Stimulated activated effector memory CD8-positive, alpha-beta T cell treated with anti-CD3 and anti-CD28 coated beads, Interleukin-12 subunit alpha, Interleukin-12 subunit beta, amount 100 ng/mL, for 72 hours (primary cell): ENCODE measurements around the gene P2RY14.
"Not testable (repeated sequence)": the region's sequence is repeated elsewhere in the genome, so short reads cannot be mapped to it uniquely, and the experiment has no call there.

Source experiments
- ATAC-seq: fragments of 150-1000 bp; cut with Tn5 transposase; 2 replicates; pipeline ENCODE4 v1.10.0; 2021
- DNase-seq, 2 donors: peaks; one replicate each; pipeline ENCODE4 v3.0.0; 2021 to 2022; ENCODE audit warnings: low spot score in 2 of 2
- H3K27ac Mint-ChIP-seq: one replicate; pipeline ENCODE4 v1.8.0; 2022; ENCODE audit warnings: mild to moderate bottlenecking, mixed read lengths
- H3K36me3 Mint-ChIP-seq: one replicate; pipeline ENCODE4 v1.8.0; 2022; ENCODE audit warnings: mild to moderate bottlenecking, mixed read lengths
- H3K4me1 Mint-ChIP-seq: one replicate; pipeline ENCODE4 v1.8.0; 2022; ENCODE audit warnings: mixed read lengths
- H3K4me3 Mint-ChIP-seq: one replicate; pipeline ENCODE4 v1.8.0; 2022; ENCODE audit warnings: mild to moderate bottlenecking, mixed read lengths
- H3K9me3 Mint-ChIP-seq: one replicate; pipeline ENCODE4 v1.8.0; 2022; ENCODE audit warnings: mixed read lengths

Gene P2RY14

DNA sequence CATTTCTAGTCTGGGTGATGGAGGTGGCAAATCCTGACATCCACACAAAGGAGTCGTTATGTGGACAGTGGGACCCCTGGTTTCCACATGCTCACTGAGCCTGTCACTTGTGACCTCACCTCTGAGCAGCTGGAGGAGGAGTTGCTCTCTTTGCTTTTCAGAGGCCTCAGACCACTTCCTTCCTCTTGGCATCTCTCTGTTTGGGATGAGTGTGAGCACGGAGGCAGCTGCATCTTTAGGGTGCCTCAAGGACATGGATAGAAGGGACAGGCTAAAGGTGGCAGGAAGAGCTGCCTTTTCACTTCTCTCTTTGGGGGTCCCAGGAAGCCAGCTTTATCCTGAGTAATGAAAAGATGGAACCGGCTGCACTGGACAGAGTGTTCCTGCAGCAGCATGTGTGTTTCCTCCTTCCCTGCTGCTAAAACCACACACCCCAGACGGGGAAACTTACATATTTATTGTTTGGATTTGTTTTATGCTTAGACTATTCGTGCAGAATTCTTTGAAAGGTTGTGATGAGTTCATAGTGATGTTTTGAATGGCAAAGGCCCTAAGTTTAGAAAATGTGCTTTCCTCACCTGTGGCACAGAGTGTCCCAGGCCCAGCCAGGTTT, 107.1 kb downstream of the P2RY14 start:
- peak; percentile 89 for ATAC-seq
- Mint-ChIP-seq H3K36me3 (no peaks in the 10 kb centered on the region), H3K4me1 (peaks cover 38% of the 10 kb centered on the region), H3K27ac (peak overlapping the region; percentile 90), H3K4me3 (peak overlapping the region; percentile 66), H3K9me3 (no peaks in the 10 kb centered on the region)
- peak; percentile 22 to 70 for DNase-seq

DNA sequence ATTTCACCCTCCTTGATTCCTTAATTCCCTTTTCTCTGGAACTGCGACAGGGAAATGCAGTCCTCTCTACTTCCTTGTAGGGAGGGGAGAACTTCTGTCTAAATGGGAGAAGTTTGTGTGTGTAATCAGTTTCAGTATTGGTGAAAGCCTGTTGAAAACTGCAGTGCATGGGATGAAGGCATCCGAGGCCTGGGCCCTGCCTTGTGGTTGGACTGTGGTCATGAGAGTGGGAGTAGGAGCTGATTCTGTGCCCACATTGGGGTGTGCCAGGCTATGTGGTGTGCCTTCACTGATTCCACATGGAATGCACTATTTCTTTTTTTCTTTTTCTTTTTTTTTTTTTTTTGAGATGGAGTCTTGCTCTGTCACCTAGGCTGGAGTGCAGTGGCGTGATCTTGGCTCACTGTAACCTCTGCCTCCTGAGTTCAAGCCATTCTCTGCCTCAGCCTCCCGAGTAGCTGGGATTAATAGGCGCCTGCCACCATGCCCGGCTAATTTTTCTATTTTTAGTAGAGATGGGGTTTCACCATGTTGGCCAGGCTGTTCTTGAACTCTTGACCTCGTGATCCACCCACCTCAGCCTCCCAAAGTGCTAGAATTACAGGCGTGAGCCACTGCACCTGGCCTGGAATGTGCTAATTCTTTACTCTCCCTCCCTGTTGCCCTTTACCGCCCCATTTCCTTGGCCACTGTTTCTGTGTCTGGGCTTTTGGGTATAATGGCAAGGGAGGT, 108.2 kb downstream of the P2RY14 start:
- H3K36me3 Mint-ChIP-seq, H3K9me3 Mint-ChIP-seq: not testable (repeated sequence)
- peak overlapping the region; percentile 90 for H3K27ac Mint-ChIP-seq
- peaks cover 38% of the 10 kb centered on the region for H3K4me1 Mint-ChIP-seq
- peak in 1 of 2 donors; percentile 64 for DNase-seq
- ATAC-seq, result peak; percentile 68
- H3K4me3 Mint-ChIP-seq, result peak overlapping the region; percentile 66

GRCh38 chr3:151169262-151169947, 108.9 kb downstream of the P2RY14 start:
- Mint-ChIP-seq H3K36me3 (no peaks in the 10 kb centered on the region), H3K4me1 (peaks cover 38% of the 10 kb centered on the region), H3K9me3 (no peaks in the 10 kb centered on the region), H3K27ac (peak overlapping the region; percentile 90), H3K4me3 (peak overlapping the region; percentile 66)
- ATAC-seq, result no peak
- DNase-seq, result no peak

DNA sequence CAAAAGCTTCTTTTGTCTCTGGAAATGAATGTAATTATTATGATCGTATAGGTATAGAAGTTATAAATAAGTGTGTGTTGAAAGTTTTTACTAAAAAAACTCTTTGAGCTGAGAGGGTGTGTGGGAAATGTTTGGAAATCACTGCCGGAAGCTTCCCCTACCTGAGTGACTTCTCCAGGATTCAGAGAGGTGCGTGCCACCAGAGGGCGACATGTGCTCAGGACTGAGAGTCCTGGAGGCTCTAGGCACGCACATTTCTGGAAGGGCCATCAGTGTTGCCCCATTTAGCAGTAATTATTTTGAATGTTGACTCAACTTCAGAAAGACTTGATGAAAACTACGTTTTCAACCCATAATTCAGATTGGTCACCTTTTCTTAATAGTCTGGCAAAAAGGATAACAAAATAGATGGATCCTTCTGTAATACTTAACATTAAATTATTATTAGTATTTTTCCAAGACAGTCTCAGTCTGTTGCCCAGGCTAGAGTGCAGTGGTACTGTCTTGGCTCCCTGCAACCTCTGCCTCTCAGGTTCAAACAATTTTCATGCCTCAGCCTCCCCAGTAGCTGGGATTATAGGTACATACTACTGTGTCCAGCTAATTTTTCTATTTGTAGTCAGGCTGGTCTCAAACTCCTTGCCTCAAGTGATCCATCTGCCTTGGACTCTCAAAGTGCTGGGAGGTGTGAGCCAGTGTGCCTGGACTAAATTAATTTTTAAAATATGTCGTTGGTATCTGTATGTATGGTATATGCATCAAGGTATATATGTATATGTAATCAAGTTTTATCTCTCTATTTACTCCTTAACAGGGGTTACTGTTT, 109.9 kb downstream of the P2RY14 start:
- H3K4me1 Mint-ChIP-seq, result peaks cover 38% of the 10 kb centered on the region
- peak; percentile 81 for ATAC-seq
- H3K27ac Mint-ChIP-seq, result no peak overlapping the region
- no peaks in the 10 kb centered on the region for H3K36me3 Mint-ChIP-seq
- no peaks in the 10 kb centered on the region for H3K9me3 Mint-ChIP-seq
- H3K4me3 Mint-ChIP-seq, result no peak overlapping the region
- DNase-seq, result peak; percentile 66 to 87

- H3K9me3 Mint-ChIP-seq, result no peaks in the 10 kb centered on the region
- no peaks in the 10 kb centered on the region for H3K36me3 Mint-ChIP-seq
- no peak overlapping the region for H3K27ac Mint-ChIP-seq
- H3K4me1 Mint-ChIP-seq, result peaks cover 24% of the 10 kb centered on the region
- ATAC-seq (no peak), DNase-seq (no peak)
- H3K4me3 Mint-ChIP-seq, result no peak overlapping the region
Observed at GRCh38 chr3:151166161-151166560, 112.2 kb downstream of the P2RY14 start.

- H3K9me3 Mint-ChIP-seq, result no peaks in the 10 kb centered on the region
- DNase-seq (no peak), ATAC-seq (no peak)
- no peak overlapping the region for H3K4me3 Mint-ChIP-seq
- H3K4me1 Mint-ChIP-seq, result peaks cover 14% of the 10 kb centered on the region
- no peak overlapping the region for H3K27ac Mint-ChIP-seq
- no peaks in the 10 kb centered on the region for H3K36me3 Mint-ChIP-seq
Observed at GRCh38 chr3:151165226-151165625, 113.1 kb downstream of the P2RY14 start.
